Neural cell (in vitro differentiated cells): ENCODE results near the gene SELENOF. TPM values are rescaled to one million over a fixed set of nuclear protein-coding genes. Genes with fewer than 3 reads are reported as not detected.

Experiments
- H2AFZ ChIP-seq: fragments of 200-600, 300-800 bp; sonication (generic), shearing (Covaris generic); 2 replicates; pipeline ENCODE4 v1.6.0; 2014; ENCODE audit warnings: low read depth, mild to moderate bottlenecking, antibody characterized with exemption, low read length, moderate library complexity
- H3F3A ChIP-seq: fragments of 200-600 bp; shearing (Covaris generic); 2 replicates; pipeline ENCODE4 v1.6.1; 2016; ENCODE audit warnings: mild to moderate bottlenecking, moderate library complexity, mixed read lengths, antibody characterized with exemption, low read length; ENCODE audit not compliant: insufficient read depth, poor library complexity, severe bottlenecking
- H3K27ac ChIP-seq: fragments of 200-600, 300-800 bp; sonication (generic), shearing (Covaris generic); 2 replicates; pipeline ENCODE4 v1.5.1; 2014; ENCODE audit warnings: mild to moderate bottlenecking, low read length, moderate library complexity
- H3K27me3 ChIP-seq: fragments of 300-800, 200-600 bp; sonication (generic), shearing (Covaris generic); 2 replicates; pipeline ENCODE4 v1.6.0; 2014; ENCODE audit warnings: mild to moderate bottlenecking, low read depth, low read length, moderate library complexity; ENCODE audit not compliant: insufficient read depth
- H3K36me3 ChIP-seq: fragments of 300-800, 200-600 bp; sonication (generic), shearing (Covaris generic); 2 replicates; pipeline ENCODE4 v1.5.1; 2014; ENCODE audit warnings: mild to moderate bottlenecking, antibody characterized with exemption, low read length, moderate library complexity; ENCODE audit not compliant: insufficient read depth
- H3K4me2 ChIP-seq: fragments of 300-800, 200-600 bp; sonication (generic), shearing (Covaris generic); 2 replicates; pipeline ENCODE4 v1.6.0; 2014; ENCODE audit warnings: mild to moderate bottlenecking, low read length
- H3K4me3 ChIP-seq: fragments of 300-800, 200-600 bp; sonication (generic), shearing (Covaris generic); 2 replicates; pipeline ENCODE4 v1.5.1; 2014; ENCODE audit warnings: mild to moderate bottlenecking, low read length, moderate library complexity
- H3K79me2 ChIP-seq: fragments of 200-600 bp; shearing (Covaris generic); replicated peaks from 2 replicates; pipeline ENCODE4 v1.6.0; 2014; ENCODE audit warnings: mild to moderate bottlenecking, low read length, moderate library complexity; ENCODE audit not compliant: insufficient read depth
- H3K9ac ChIP-seq: fragments of 300-800, 200-600 bp; sonication (generic), shearing (Covaris generic); 2 replicates; pipeline ENCODE4 v1.6.1; 2016; ENCODE audit warnings: mild to moderate bottlenecking, low read length, mixed read lengths
- H3K9me2 ChIP-seq: fragments of 200-600 bp; shearing (Covaris generic); 2 replicates; pipeline ENCODE4 v1.6.1; 2016; ENCODE audit warnings: mild to moderate bottlenecking, low read length, mixed read lengths; ENCODE audit not compliant: insufficient read depth
- H3K9me3 ChIP-seq: fragments of 200-600, 300-800 bp; sonication (generic), shearing (Covaris generic); 2 replicates; pipeline ENCODE4 v1.6.1; 2016; ENCODE audit warnings: mild to moderate bottlenecking, mixed run types, low read length, moderate library complexity, mixed read lengths
- H4K20me1 ChIP-seq: fragments of 200-600 bp; shearing (Covaris generic); 2 replicates; pipeline ENCODE4 v1.6.1; 2016; ENCODE audit warnings: mild to moderate bottlenecking, mixed run types; ENCODE audit not compliant: insufficient read depth
- CTCF ChIP-seq: fragments of 450-650 bp; IDR thresholded peaks from 2 replicates; pipeline ENCODE4 v1.5.1; 2014; ENCODE audit warnings: antibody characterized with exemption, mild to moderate bottlenecking, moderate library complexity; ENCODE audit not compliant: poor library complexity, severe bottlenecking
- EP300 ChIP-seq: fragments of 450-650 bp; conservative IDR thresholded peaks from 2 replicates; pipeline ENCODE4 v1.6.1; 2014; ENCODE audit warnings: antibody characterized with exemption, mild to moderate bottlenecking, moderate library complexity; ENCODE audit not compliant: poor library complexity, severe bottlenecking
- EZH2 ChIP-seq: fragments of 200-600, 300-800 bp; shearing (Covaris generic), sonication (generic); IDR thresholded peaks from 2 replicates; pipeline ENCODE4 v1.6.1; 2014; ENCODE audit warnings: antibody characterized with exemption, low read length, borderline replicate concordance, mild to moderate bottlenecking; ENCODE audit not compliant: insufficient read depth, poor library complexity, severe bottlenecking
- MXI1 ChIP-seq: fragments of 450-650 bp; conservative IDR thresholded peaks from 2 replicates; pipeline ENCODE4 v1.6.1; 2014; ENCODE audit warnings: antibody characterized with exemption, mild to moderate bottlenecking; ENCODE audit not compliant: poor library complexity, severe bottlenecking
- POLR2AphosphoS5 ChIP-seq: IDR thresholded peaks from 2 replicates; pipeline ENCODE4 v1.6.1; 2012
- RAD21 ChIP-seq: fragments of 450-650 bp; conservative IDR thresholded peaks from 2 replicates; pipeline ENCODE4 v1.6.1; 2014; ENCODE audit warnings: antibody characterized with exemption, mild to moderate bottlenecking, moderate library complexity
- SMC3 ChIP-seq: fragments of 450-650 bp; conservative IDR thresholded peaks from 2 replicates; pipeline ENCODE4 v1.6.1; 2014; ENCODE audit warnings: antibody characterized with exemption, mild to moderate bottlenecking, moderate library complexity; ENCODE audit not compliant: poor library complexity
- TAF1 ChIP-seq: IDR thresholded peaks from 2 replicates; pipeline ENCODE4 v1.6.1; 2012; ENCODE audit warnings: low read depth
- polyA plus RNA-seq: library from polyadenylated mRNA; depleted of rRNA; stranded (reverse); fragments of >200 nt; gene quantifications from 2 replicates; pipeline ENCODE4 v1.2.3, GENCODE V29; 2014
- TF ChIP-seq, protein P1 (sequence below): IDR thresholded peaks from 2 replicates; pipeline ENCODE4 v1.6.1; 2012; ENCODE audit warnings: borderline replicate concordance

SELENOF gene
- polyA plus RNA-seq, 1 donor from 2014 or later = 198 TPM

DNA sequence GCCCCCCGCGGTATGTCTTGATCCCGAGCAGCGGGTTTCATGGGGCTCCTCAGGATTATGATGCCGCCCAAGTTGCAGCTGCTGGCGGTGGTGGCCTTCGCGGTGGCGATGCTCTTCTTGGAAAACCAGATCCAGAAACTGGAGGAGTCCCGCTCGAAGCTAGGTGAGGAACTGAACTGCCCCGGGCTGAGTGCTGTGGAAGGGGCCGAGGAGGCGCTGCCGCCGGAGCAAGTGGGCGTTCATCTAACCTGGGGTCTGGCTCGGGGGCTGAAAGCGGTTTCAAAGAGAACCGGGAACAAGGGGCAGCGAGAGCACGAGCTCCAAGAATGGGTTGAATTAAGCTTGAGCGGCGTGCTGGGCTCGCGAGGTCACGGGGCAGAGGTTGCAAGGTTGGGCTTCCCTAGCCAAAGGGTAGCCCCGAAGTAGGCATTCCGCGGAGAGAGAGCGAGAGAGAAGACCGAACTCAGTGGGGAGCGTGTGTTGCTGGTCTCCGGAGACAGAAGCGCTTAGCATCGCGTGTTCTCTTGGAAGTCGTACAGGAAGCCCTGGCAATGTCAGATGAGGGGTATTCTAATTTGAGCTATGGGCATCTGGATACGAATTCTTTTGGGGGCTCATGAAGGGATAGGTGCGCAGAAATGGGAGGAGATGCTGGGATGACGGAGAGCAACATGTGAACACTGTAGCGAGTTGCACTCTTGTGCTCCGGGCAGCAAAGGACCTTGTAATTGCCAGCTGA is 1.2 kb upstream of the SELENOF start:
- Histone ChIP-seq H2AFZ (peak overlapping the region; percentile 78), H3K27ac (peak overlapping the region; percentile 94), H3K79me2 (peaks cover 70% of the 10 kb centered on the region)

DNA sequence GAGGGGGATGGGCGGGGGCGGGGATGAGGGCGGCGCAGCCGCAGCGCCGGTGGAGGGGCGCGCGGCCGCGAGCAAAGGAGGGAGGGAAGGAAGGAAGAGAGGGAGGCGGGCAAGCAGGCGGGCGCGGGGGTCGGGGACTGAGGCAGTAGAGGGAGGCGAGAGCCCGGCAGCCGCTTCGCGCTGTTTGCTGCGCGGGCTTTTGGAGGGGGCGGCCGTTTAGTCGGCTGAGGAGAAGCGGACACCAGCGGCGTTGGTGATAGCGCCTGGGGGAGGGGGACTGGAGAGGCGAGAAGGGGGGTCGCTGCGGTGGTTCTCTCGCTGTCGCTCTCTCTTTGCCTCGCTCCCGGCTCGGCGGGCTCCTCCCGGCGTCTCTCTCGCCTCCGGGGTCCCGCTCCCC is 673 bp upstream of the SELENOF start, which contains the start of gene HS2ST1:
TSS of gene HS2ST1 (plus strand) at position 35 of the 397 bp plus-strand sequence.
- H3K9me3 ChIP-seq = no peaks in the 10 kb centered on the region
- no peaks in the 10 kb centered on the region for H3K27me3 ChIP-seq
- peaks cover 69% of the 10 kb centered on the region for H3K79me2 ChIP-seq
- H3K27ac ChIP-seq = peak within 1 kb of the TSS; percentile 94
- H3K4me2 ChIP-seq = peak within 1 kb of the TSS; percentile 90
- H4K20me1 ChIP-seq = no peaks in the 10 kb centered on the region
- H3K36me3 ChIP-seq = no peaks in the 10 kb centered on the region
- H3F3A ChIP-seq = no peaks in the 10 kb centered on the region
- H3K9me2 ChIP-seq = no peaks in the 10 kb centered on the region
- peak within 1 kb of the TSS; percentile 78 for H2AFZ ChIP-seq
- H3K4me3 ChIP-seq = peak within 1 kb of the TSS; percentile 90
- H3K9ac ChIP-seq = peak within 1 kb of the TSS; percentile 88
- no peak for TF ChIP-seq EP300
- TF ChIP-seq TAF1 = no peak
- no peak for TF ChIP-seq RAD21
- no peak for TF ChIP-seq CTCF
- TF ChIP-seq EZH2 = no peak
- TF ChIP-seq MXI1 = no peak
- TF ChIP-seq, protein P1, sequence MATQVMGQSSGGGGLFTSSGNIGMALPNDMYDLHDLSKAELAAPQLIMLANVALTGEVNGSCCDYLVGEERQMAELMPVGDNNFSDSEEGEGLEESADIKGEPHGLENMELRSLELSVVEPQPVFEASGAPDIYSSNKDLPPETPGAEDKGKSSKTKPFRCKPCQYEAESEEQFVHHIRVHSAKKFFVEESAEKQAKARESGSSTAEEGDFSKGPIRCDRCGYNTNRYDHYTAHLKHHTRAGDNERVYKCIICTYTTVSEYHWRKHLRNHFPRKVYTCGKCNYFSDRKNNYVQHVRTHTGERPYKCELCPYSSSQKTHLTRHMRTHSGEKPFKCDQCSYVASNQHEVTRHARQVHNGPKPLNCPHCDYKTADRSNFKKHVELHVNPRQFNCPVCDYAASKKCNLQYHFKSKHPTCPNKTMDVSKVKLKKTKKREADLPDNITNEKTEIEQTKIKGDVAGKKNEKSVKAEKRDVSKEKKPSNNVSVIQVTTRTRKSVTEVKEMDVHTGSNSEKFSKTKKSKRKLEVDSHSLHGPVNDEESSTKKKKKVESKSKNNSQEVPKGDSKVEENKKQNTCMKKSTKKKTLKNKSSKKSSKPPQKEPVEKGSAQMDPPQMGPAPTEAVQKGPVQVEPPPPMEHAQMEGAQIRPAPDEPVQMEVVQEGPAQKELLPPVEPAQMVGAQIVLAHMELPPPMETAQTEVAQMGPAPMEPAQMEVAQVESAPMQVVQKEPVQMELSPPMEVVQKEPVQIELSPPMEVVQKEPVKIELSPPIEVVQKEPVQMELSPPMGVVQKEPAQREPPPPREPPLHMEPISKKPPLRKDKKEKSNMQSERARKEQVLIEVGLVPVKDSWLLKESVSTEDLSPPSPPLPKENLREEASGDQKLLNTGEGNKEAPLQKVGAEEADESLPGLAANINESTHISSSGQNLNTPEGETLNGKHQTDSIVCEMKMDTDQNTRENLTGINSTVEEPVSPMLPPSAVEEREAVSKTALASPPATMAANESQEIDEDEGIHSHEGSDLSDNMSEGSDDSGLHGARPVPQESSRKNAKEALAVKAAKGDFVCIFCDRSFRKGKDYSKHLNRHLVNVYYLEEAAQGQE = peak; percentile 41

More for the DNA sequence above, 1.2 kb upstream of the SELENOF start:
- H3K4me2 ChIP-seq = peak overlapping the region; percentile 90
- H3K4me3 ChIP-seq = peak overlapping the region; percentile 90
- no peaks in the 10 kb centered on the region for H3K9me3 ChIP-seq
- H3K9ac ChIP-seq = peak overlapping the region; percentile 87
- no peaks in the 10 kb centered on the region for H3K36me3 ChIP-seq
- no peaks in the 10 kb centered on the region for H4K20me1 ChIP-seq
- TF ChIP-seq CTCF (no peak), TAF1 (no peak), POLR2AphosphoS5 (no peak), SMC3 (peak; percentile 8), EP300 (no peak), EZH2 (no peak), MXI1 (peak; percentile 74), RAD21 (peak; percentile 38)
- TF ChIP-seq, protein P1 = no peak
- no peaks in the 10 kb centered on the region for H3F3A ChIP-seq
- H3K27me3 ChIP-seq = no peaks in the 10 kb centered on the region
- H3K9me2 ChIP-seq = no peaks in the 10 kb centered on the region
